Endothelial cell of umbilical vein (primary cell): ENCODE measurements around the gene GATA2. TPM values are rescaled to one million over a fixed set of nuclear protein-coding genes. Genes with fewer than 3 reads are reported as not detected.

Experiments used
- BruUV-seq: library from RNA; stranded (reverse); fragments of 400-500 nt; replicated peaks from 2 replicates; lab custom pipeline; 2021; lab: Mats Ljungman, UMichigan
- CTCF ChIA-PET: fragments of 300-600, 350-600 bp; sonication (Branson Sonifier 250); formaldehyde crosslinking; loops from one replicate; lab custom pipeline; 2021; ENCODE audit warnings: antibody characterized with exemption, inconsistent platforms; lab: Charles Lee
- POLR2A ChIA-PET: fragments of 300-600, 350-600 bp; sonication (Branson Sonifier 250); formaldehyde crosslinking; loops from one replicate; lab custom pipeline; 2021; ENCODE audit warnings: antibody characterized with exemption, inconsistent platforms; lab: Charles Lee
- DNase-seq: peaks from one replicate; pipeline ENCODE4 v3.0.0-alpha.2; 2011; ENCODE audit warnings: low read depth, low spot score
- FAIRE-seq: peaks from 2 replicates; lab custom pipeline; 2011; peaks lifted over from hg19 to GRCh38; lab: Jason Lieb, UNC
- H2AFZ ChIP-seq: 2 replicates; pipeline ENCODE4 v1.6.0; 2012; ENCODE audit warnings: low read depth, low read length, control low read depth, inconsistent platforms
- H3K27ac ChIP-seq: 2 replicates; pipeline ENCODE4 v1.5.1; 2011; ENCODE audit warnings: low read depth, mild to moderate bottlenecking, control low read depth, low read length, moderate library complexity; ENCODE audit not compliant: insufficient read depth
- H3K27me3 ChIP-seq, 2 experiments: 2 replicates each; pipeline versions ENCODE4 v1.6.0 to v1.6.1; 2011; ENCODE audit warnings: low read length in 2 of 2, mixed read lengths in 1 of 2; ENCODE audit not compliant: control insufficient read depth in 2 of 2, insufficient read depth in 2 of 2
- H3K36me3 ChIP-seq, 2 experiments: 2 replicates in 1 of 2; 3 replicates in 1 of 2; pipeline ENCODE4 v1.5.1; 2011; ENCODE audit warnings: low read length in 2 of 2, mild to moderate bottlenecking in 1 of 2, moderate library complexity in 1 of 2; ENCODE audit not compliant: control insufficient read depth in 2 of 2, insufficient read depth in 2 of 2; ENCODE audit errors: extremely low read depth in 1 of 2
- H3K4me1 ChIP-seq: 3 replicates; pipeline ENCODE4 v1.5.1; 2011; ENCODE audit warnings: mild to moderate bottlenecking, low read length; ENCODE audit not compliant: control insufficient read depth, insufficient read depth; ENCODE audit errors: extremely low read depth
- H3K4me2 ChIP-seq: 2 replicates; pipeline ENCODE4 v1.6.1; 2011; ENCODE audit warnings: low read length, control low read depth, mixed read lengths; ENCODE audit not compliant: insufficient read depth
- H3K4me3 ChIP-seq, 3 experiments: fragments of 200-600 bp in 1 of 3; sonication (generic), shearing (Covaris generic) in 1 of 3; replicated peaks in 1 of 3; 2 replicates each; pipeline ENCODE4 v1.5.1; 2011 to 2016; ENCODE audit warnings: control low read depth in 3 of 3, low read length in 3 of 3, mild to moderate bottlenecking in 2 of 3, inconsistent platforms in 1 of 3, low read depth in 1 of 3, moderate library complexity in 1 of 3; ENCODE audit not compliant: insufficient read depth in 1 of 3
- H3K79me2 ChIP-seq: 2 replicates; pipeline ENCODE4 v1.6.0; 2012; ENCODE audit warnings: low read length, inconsistent platforms; ENCODE audit not compliant: control insufficient read depth, insufficient read depth
- H3K9ac ChIP-seq: replicated peaks from 2 replicates; pipeline ENCODE3; 2011; ENCODE audit warnings: low read length, control low read depth; ENCODE audit not compliant: insufficient read depth; ENCODE audit errors: extremely low read depth
- H3K9me1 ChIP-seq: replicated peaks from 3 replicates; pipeline ENCODE4 v1.6.0; 2011; ENCODE audit warnings: mild to moderate bottlenecking, low read length; ENCODE audit not compliant: control insufficient read depth, insufficient read depth; ENCODE audit errors: extremely low read depth
- H3K9me3 ChIP-seq: replicated peaks from 2 replicates; pipeline ENCODE4 v1.5.1; 2012; ENCODE audit warnings: low read length, inconsistent platforms; ENCODE audit not compliant: control insufficient read depth, insufficient read depth
- H4K20me1 ChIP-seq: replicated peaks from 2 replicates; pipeline ENCODE3; 2011; ENCODE audit warnings: mild to moderate bottlenecking, low read length; ENCODE audit not compliant: control insufficient read depth, insufficient read depth; ENCODE audit errors: extremely low read depth
- CTCF ChIP-seq, 2 donors: IDR thresholded peaks; 1 replicate in 1 of 2; 2 replicates in 1 of 2; pipeline ENCODE4 v1.5.1; 2011; ENCODE audit warnings: low read length in 2 of 2, mild to moderate bottlenecking in 2 of 2, moderate library complexity in 2 of 2, control low read depth in 1 of 2, inconsistent platforms in 1 of 2, low read depth in 1 of 2; ENCODE audit not compliant: insufficient read depth in 1 of 2; ENCODE audit errors: extremely low read depth in 1 of 2
- EZH2 ChIP-seq: IDR thresholded peaks from 2 replicates; pipeline ENCODE4 v1.6.1; 2012; ENCODE audit warnings: borderline replicate concordance, low read depth, mild to moderate bottlenecking, moderate library complexity, low read length, inconsistent platforms; ENCODE audit not compliant: severe bottlenecking
- FOS ChIP-seq: IDR thresholded peaks from 2 replicates; pipeline ENCODE4 v1.6.1; 2011; ENCODE audit warnings: mild to moderate bottlenecking, low read length, moderate library complexity, borderline replicate concordance; ENCODE audit not compliant: insufficient read depth
- GATA2 ChIP-seq: IDR thresholded peaks from 2 replicates; pipeline ENCODE4 v1.7.0; 2011; ENCODE audit warnings: low read depth, mild to moderate bottlenecking, moderate library complexity, mixed read lengths, low read length; ENCODE audit not compliant: insufficient read length, insufficient read depth
- JUN ChIP-seq: IDR thresholded peaks from 2 replicates; pipeline ENCODE4 v1.6.1; 2011; ENCODE audit warnings: borderline replicate concordance, low read depth; ENCODE audit not compliant: insufficient read length, insufficient read depth
- MAX ChIP-seq: IDR thresholded peaks from 2 replicates; pipeline ENCODE4 v1.6.1; 2011; ENCODE audit not compliant: insufficient read depth, insufficient read length
- MYC ChIP-seq: IDR thresholded peaks from one replicate; pipeline ENCODE4 v1.6.1; 2011; ENCODE audit warnings: mild to moderate bottlenecking, low read depth, low read length
- POLR2A ChIP-seq: IDR thresholded peaks from 2 replicates; pipeline ENCODE4 v1.6.1; 2012; ENCODE audit warnings: low read depth, mild to moderate bottlenecking, control low read depth, low read length
- POLR2AphosphoS5 ChIP-seq: IDR thresholded peaks from 2 replicates; pipeline ENCODE4 v1.6.1; 2012; ENCODE audit warnings: low read depth, mild to moderate bottlenecking, control low read depth, low read length, moderate library complexity; ENCODE audit not compliant: insufficient read depth
- dilution Hi-C: fragments of 300-500 bp; cut with MboI; formaldehyde crosslinking; loops from one replicate; pipeline ENCODE4 v1.15.0; 2019; ENCODE audit warnings: low sequenced_read_pairs; ENCODE audit not compliant: extremely low pct_ligation_motif_present
- intact Hi-C: fragments of 100-400 bp; cut with micrococcal nuclease; formaldehyde crosslinking; loops from one replicate; pipeline ENCODE4 v1.10.0; 2022
- polyA plus RNA-seq, 4 experiments: library from polyadenylated mRNA; depleted of rRNA in 3 of 4; stranded (reverse) in 3 of 4; unstranded in 1 of 4; fragments of >200 nt; gene quantifications; 2 replicates each; pipeline versions ENCODE4 v1.2.1 to v1.2.3, GENCODE V29; 2011 to 2012; ENCODE audit warnings: missing spikeins in 1 of 4
- total RNA-seq: library from RNA; stranded (reverse); gene quantifications from 2 replicates; pipeline ENCODE4 v1.2.3, GENCODE V29; 2021

The GATA2 gene
- total and polyA plus RNA-seq, 2 donors (not counting 3 experiments of a cell fraction or from before 2014, with no cell fraction given): 28.8 to 62.2 TPM

- H3K9me3 ChIP-seq: no peaks in the 10 kb centered on the region
These were observed 28.8 kb downstream of the GATA2 start for GRCh38 chr3:128464188-128464587.

GRCh38 chr3:128463771-128464170 lies 29.2 kb downstream of the GATA2 start:
- Histone ChIP-seq H3K27me3 (peaks cover 6 to 14% of the 10 kb centered on the region in 2 experiments), H3K36me3 (no peaks in the 10 kb centered on the region), H3K27ac (no peak overlapping the region), H2AFZ (no peak overlapping the region), H3K4me2 (no peak overlapping the region), H4K20me1 (no peaks in the 10 kb centered on the region), H3K9me3 (no peaks in the 10 kb centered on the region), H3K79me2 (no peaks in the 10 kb centered on the region), H3K4me1 (no peaks in the 10 kb centered on the region), H3K9ac (no peak overlapping the region), H3K9me1 (no peaks in the 10 kb centered on the region), H3K4me3 (no peak overlapping the region)
- ChIA-PET CTCF (interaction anchor here (1.1 to 1.5 kb wide), 2 partner anchors 36 to 120 kb away, joined by 3 to 5 read pairs; no protein-coding TSS in a partner anchor), POLR2A (no interaction called here)
- dilution Hi-C loops (no loop called here), intact Hi-C loops (no loop called here)
- DNase-seq (no peak), FAIRE-seq (no peak)
- no peak for TF ChIP-seq MYC
- TF ChIP-seq POLR2AphosphoS5: no peak
- TF ChIP-seq MAX: no peak
- no peak for TF ChIP-seq FOS
- TF ChIP-seq EZH2: no peak
- TF ChIP-seq CTCF (IDR thresholded peaks at IDR 0.05; ENCODE audit: extremely low read depth in 1 of 2, insufficient read depth in 1 of 2, low read depth in 1 of 2, low read length in 2 of 2): no peak
- no peak for TF ChIP-seq POLR2A
- no peak for TF ChIP-seq GATA2
- no peak for TF ChIP-seq JUN
- no TSS peak for BruUV-seq

More at GRCh38 chr3:128464188-128464587, 28.8 kb downstream of the GATA2 start:
- dilution Hi-C loops (no loop called here), intact Hi-C loops (no loop called here)
- peaks cover 6 to 15% of the 10 kb centered on the region in 2 experiments for H3K27me3 ChIP-seq
- ChIA-PET POLR2A (no interaction called here), CTCF (interaction anchor here (1.1 to 1.5 kb wide), 3 partner anchors 26 to 120 kb away, joined by 3 to 5 read pairs (median 5); no protein-coding TSS in a partner anchor)
- DNase-seq (no peak), FAIRE-seq (no peak)
- no peaks in the 10 kb centered on the region for H3K79me2 ChIP-seq
- no peak overlapping the region for H2AFZ ChIP-seq
- no peaks in the 10 kb centered on the region for H4K20me1 ChIP-seq
- H3K4me1 ChIP-seq: no peaks in the 10 kb centered on the region
- TF ChIP-seq EZH2: no peak
- no peak for TF ChIP-seq POLR2A
- no peak overlapping the region for H3K4me2 ChIP-seq
- H3K4me3 ChIP-seq: no peak overlapping the region
- H3K9me1 ChIP-seq: no peaks in the 10 kb centered on the region
- no peak overlapping the region for H3K27ac ChIP-seq
- H3K36me3 ChIP-seq: no peaks in the 10 kb centered on the region
- no TSS peak for BruUV-seq
- H3K9ac ChIP-seq: no peak overlapping the region
